Adipose tissue (tissue), 3 donors: ENCODE data around the gene UBALD1. TPM values are rescaled to one million over a fixed set of nuclear protein-coding genes. Genes with fewer than 3 reads are reported as not detected.
"Not testable (repeated sequence)": the region's sequence is repeated elsewhere in the genome, so short reads cannot be mapped to it uniquely, and the experiment has no call there.

Experiments
- H3K27ac ChIP-seq: one replicate; pipeline ENCODE4 v1.5.1; 2013; ENCODE audit warnings: low read depth, low read length
- WGBS, 3 donors: extraction: QIAGEN DNeasy Blood & Tissue Kit; methylation state at CpG; one replicate each; pipeline ENCODE4 v1.1.7; 2013; 5-methylcytosine and 5-hydroxymethylcytosine counted together
- polyA plus RNA-seq, 3 donors: library from polyadenylated mRNA; stranded (reverse); fragments of 200-250 nt; gene quantifications; one replicate each; pipeline ENCODE4 v1.2.3, GENCODE V29; 2013
- donor health status: healthy with polysubstance abuse.
- donor health status: Bipolar disorder and iron deficiency.
- donor health status: healthy.

UBALD1 gene
- polyA plus RNA-seq: 10 to 100 TPM; 12.0 to 34.0 (median 13.2) TPM

GRCh38 chr16:4614571-4615383, at the start of gene UBALD1:
Gene UBALD1 (minus strand): TSS chr16:4614888. CDS start chr16:4614797, 91 bp downstream.
- WGBS, 3 donors: 8 to 9% (median 8%) methylated on average over 89 to 100 of the region's 100 CpGs
- H3K27ac ChIP-seq: peak within 1 kb of the TSS; percentile 51

- H3K27ac ChIP-seq: no peak overlapping the region
- WGBS, 3 donors: 47 to 73% (median 48%) methylated on average over 25 of the region's 25 CpGs
Measured at GRCh38 chr16:4663777-4664465, 49.2 kb upstream of the UBALD1 start.

- H3K27ac ChIP-seq: no peak overlapping the region
- 53 to 80% (median 56%) methylated on average over 5 of the region's 5 CpGs for WGBS, 3 donors
Measured at GRCh38 chr16:4663465-4663776, 48.7 kb upstream of the UBALD1 start.

- H3K27ac ChIP-seq: no peak overlapping the region
- 57 to 88% (median 58%) methylated on average over 11 of the region's 11 CpGs for WGBS, 3 donors
Measured at GRCh38 chr16:4661661-4662060, 47.0 kb upstream of the UBALD1 start.

GRCh38 chr16:4660454-4661007, 45.8 kb upstream of the UBALD1 start:
- 32 to 67% (median 35%) methylated on average over 18 of the region's 18 CpGs for WGBS, 3 donors
- H3K27ac ChIP-seq: no peak overlapping the region

GRCh38 chr16:4659363-4660353, 45.0 kb upstream of the UBALD1 start:
- 82 to 92% (median 85%) methylated on average over 28 to 29 of the region's 29 CpGs for WGBS, 3 donors
- H3K27ac ChIP-seq: no peak overlapping the region

- H3K27ac ChIP-seq: no peak overlapping the region
- 91 to 96% (median 95%) methylated on average over 25 of the region's 25 CpGs for WGBS, 3 donors
Measured at GRCh38 chr16:4656695-4657686, 42.3 kb upstream of the UBALD1 start.

GRCh38 chr16:4656221-4656620, 41.5 kb upstream of the UBALD1 start:
- no peak overlapping the region for H3K27ac ChIP-seq
- WGBS, 3 donors: 94 to 96% (median 95%) methylated on average over 12 of the region's 12 CpGs

GRCh38 chr16:4655801-4656200, 41.1 kb upstream of the UBALD1 start:
- no peak overlapping the region for H3K27ac ChIP-seq

GRCh38 chr16:4654964-4655590, 40.4 kb upstream of the UBALD1 start:
- WGBS, 3 donors: 69 to 94% (median 89%) methylated on average over 12 of the region's 12 CpGs
- H3K27ac ChIP-seq: no peak overlapping the region

More at GRCh38 chr16:4655801-4656200, 41.1 kb upstream of the UBALD1 start:
- 94 to 98% (median 96%) methylated on average over 6 of the region's 6 CpGs for WGBS, 3 donors

- H3K27ac ChIP-seq: no peak overlapping the region
- 35 to 87% (median 79%) methylated on average over 16 of the region's 16 CpGs for WGBS, 3 donors
Measured at GRCh38 chr16:4654011-4654963, 39.6 kb upstream of the UBALD1 start.

GRCh38 chr16:4652561-4652960, 37.9 kb upstream of the UBALD1 start:
- 87 to 96% (median 94%) methylated on average over 24 to 25 of the region's 25 CpGs for WGBS, 3 donors
- H3K27ac ChIP-seq: no peak overlapping the region

GRCh38 chr16:4651827-4652226, 37.1 kb upstream of the UBALD1 start:
- WGBS, 3 donors: 83 to 94% (median 93%) methylated on average over 13 of the region's 13 CpGs

GRCh38 chr16:4650443-4651074, 35.9 kb upstream of the UBALD1 start:
- not testable (repeated sequence) for H3K27ac ChIP-seq
- WGBS, 3 donors: 80 to 83% (median 83%) methylated on average over 15 of the region's 15 CpGs

More at GRCh38 chr16:4651827-4652226, 37.1 kb upstream of the UBALD1 start:
- H3K27ac ChIP-seq: no peak overlapping the region

- WGBS, 3 donors: 88 to 91% (median 89%) methylated on average over 24 to 25 of the region's 25 CpGs
- no peak overlapping the region for H3K27ac ChIP-seq
Measured at GRCh38 chr16:4649744-4650442, 35.2 kb upstream of the UBALD1 start.
